Hindlimb muscle (tissue), 1 donor: Measurements from ENCODE around the gene SNAPC4. TPM values are rescaled to one million over a fixed set of nuclear protein-coding genes. Genes with fewer than 3 reads are reported as not detected.
A peak's percentile ranks its signal among the peaks of the same experiment; 100 is the strongest.
"Not testable (repeated sequence)": the region's sequence is repeated elsewhere in the genome, so short reads cannot be mapped to it uniquely, and the experiment has no call there.

Source experiments
- DNase-seq: peaks from one replicate; pipeline ENCODE4 v3.0.0-alpha.2; 2013
- polyA plus RNA-seq: library from polyadenylated mRNA; unstranded; fragments of 120-200 nt; gene quantifications from one replicate; pipeline ENCODE4 v1.2.1, GENCODE V29; 2013; ENCODE audit not compliant: insufficient read length

The SNAPC4 gene
- polyA plus RNA-seq, 1 donor = 7.8 TPM

DNA sequence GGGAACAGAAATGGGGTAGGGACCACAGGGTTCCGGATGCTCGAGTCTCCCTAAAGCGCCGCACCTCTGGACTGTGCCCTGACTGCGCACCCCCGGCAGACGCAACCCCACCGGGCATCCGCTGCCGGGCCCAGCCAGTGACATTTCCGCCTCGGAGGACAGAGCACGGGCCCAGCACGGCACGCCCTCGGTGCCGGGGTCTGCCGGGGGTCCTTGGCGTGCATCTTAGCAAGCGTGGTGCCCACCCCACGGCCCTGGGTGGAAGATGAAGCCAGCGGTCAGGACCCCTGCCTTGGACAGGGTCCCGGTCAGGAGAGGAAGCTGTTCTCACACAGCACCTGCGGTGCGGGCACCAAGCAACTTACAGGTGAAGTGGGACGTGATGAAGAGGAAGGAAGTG lies 32.6 kb upstream of the SNAPC4 start:
- DNase-seq = no peak

DNA sequence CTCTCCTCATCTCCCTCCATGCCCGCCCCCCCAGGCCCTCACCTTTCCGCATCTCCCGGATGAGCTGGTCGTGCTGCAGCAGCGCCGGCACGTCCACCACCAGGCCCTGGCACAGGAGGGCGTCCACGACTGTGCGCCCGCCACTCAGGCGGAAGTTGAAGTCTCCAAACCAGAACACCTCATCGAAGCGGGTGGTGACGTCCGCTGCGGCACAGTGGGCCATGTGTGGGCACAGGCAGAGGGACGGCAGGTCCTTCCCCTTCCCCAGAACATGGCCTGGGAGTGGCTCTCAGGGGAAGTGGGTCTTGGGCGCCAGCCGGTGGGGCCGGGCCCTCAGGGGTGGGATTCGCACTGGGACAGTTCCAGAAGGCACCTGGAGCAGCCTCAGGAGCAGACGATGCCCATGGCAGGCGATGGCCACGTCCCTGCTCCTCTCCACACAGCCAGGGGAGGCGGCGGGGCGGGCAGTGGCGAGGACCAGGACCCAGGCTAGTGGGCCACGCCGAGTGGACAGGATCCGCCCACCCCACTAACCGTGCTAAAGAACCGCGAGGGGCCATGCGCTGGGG lies 31.9 kb upstream of the SNAPC4 start:
- DNase-seq = no peak

DNA sequence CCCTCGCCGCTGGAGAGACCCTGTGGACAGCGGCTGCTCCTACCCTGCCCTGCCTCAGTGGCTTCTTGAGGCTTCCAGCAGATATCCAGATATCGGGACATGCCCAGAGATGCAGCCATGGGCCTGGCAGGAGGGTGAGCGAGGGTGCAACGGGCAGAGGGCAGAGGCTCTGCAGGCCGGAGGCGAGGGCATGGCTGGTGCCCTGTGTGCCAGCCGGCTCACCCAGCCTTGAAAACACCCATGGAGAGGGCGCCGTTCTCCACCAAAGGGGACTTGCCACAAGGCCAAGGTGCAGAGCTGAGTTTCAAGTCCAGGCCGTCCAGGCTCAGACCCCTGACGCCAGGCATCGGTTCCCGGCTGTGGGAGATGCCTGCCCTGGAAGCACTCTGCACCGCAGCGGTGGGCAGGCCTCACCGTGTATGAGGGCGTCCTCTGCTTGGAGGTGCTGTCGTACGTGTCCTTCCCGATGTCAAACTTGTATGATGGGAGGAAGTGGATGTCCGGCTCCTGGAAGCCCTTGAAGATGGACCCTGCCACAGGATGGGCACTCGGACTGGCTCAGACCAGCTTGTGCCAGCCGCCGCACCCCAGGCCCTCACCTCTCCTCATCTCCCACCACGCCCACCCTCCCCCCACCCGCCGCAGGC lies 30.7 kb upstream of the SNAPC4 start:
- DNase-seq = no peak

DNA sequence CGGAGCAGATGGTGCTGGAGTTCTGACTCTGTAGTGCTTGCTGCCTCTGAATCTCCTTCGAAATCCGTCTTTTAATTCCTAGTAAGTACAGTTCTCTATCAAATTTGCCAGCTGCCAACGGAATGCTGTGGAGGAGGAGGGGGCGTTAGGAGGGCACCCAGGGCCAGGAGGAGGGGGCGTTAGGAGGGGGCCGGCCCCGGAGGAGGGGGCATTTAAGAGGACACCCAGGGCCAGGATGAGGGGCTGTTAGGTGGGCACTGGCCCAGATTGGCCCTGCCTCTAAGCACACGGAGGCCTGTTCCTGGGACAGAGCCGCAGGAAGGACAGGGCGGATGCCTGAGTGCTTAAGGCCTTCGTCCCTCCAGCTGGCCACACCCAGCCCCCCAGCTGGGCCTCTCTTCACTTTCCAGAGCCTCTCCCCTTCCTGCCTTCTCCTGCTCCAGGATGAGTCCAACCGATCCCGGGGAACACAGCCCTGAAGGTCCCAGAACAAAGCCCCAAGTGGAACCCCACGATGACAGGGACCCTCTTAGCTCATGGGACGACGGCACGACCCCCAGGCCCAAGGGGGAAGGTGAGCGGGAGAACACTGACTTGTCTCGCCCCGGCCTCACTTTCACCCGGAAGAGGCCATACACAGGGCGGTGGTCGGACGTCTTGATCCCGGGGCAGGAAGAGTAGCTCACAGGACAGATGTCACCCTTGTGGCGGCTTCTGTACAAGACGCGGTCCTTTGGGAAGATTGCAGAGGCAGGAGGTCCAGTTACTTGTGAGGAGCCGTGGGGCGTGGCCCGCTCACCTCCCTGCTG lies 29.9 kb upstream of the SNAPC4 start:
- DNase-seq = no peak

DNA sequence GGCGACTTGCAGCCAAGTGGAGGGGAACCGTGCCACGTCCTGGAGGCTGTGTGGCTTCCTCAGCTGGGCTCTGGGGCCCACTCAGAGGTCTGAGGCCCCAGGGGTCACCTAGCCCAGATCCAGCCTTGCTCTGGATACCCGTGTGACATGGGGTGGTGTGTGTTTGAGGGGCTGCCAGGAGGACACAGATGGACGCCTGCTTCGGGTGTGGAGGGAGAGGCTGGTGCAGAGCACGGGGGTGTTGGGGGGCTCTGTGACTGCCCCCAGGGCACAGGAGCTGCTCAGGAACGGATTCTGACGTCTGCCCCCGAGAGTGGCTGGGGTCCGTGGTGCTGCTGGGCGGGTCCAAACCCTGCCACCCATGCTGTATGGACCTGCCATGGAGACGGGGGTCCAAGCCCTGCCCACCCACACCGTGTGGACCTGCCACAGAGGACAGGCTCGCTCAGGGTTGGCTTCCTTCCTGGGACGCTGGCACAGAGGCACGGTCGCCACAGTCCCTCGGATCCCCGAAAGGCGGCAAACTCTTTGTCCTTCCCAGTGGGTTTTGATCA lies 29.2 kb upstream of the SNAPC4 start:
- no peak for DNase-seq

DNA sequence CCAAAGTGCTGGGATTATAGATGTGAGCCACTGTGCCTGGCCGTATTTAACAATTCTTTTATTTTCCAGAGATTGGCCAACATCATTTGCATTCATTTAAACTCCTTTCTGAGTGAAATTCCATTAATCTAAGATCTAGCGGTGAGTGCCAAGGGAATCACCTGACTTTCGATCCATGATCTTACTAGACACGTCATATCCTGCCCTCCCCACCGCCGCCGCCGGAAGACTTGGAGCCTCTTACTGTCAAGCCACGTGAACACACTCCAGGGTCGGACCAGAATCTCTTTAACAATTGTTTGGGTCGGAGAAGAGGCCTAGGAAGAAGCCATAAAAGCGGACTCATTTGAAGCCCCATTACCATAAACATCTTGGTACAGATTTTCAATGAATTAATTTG lies 26.8 kb upstream of the SNAPC4 start:
- DNase-seq = no peak

DNA sequence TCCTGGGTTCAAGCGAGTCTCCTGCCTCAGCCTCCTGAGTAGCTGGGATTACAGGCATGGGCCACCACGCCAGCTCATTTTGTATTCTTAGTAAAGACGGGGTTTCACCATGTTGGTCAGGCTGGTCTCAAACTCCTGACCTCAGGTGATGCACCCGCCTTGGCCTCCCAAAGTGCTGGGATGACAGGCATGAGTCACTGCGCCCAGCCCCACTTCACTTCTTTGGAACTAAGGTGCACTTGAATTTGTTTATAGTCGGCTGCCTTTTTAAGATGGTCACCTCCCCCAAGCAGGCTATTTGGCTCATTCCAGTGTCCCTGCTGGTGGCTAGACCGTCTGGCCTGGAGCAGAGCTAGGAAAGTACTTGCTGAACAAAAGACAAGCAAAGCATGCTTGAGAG lies 25.4 kb upstream of the SNAPC4 start:
- not testable (repeated sequence) for DNase-seq

DNA sequence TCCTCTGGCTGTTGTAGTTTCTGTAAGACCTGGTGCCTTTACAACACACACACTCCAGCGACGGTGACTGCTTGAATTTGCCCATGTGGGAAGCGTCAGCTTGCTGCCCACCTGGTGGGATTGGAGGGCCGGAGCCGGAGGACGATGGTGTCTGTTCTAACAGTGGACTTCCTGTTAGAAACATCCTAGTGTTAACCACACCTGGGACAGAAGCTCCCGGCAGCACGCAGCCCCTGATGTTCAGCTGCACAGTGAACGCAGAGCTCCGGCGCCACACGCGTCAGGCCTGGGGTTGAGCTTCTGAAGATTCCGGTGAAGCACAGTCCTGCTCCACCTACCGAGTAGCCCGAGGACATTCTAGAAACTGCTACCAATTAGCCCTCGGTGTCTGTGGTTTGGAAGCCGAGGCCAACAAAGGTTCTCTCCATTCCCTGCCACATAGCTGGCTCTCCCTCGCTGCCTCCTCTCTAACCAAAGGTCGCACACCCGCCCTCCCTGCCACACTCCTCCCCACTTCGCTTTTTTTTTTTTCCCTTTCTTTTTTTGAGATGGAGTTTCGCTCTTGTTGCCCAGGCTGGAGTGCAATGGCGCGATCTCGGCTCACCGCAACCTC lies 24.9 kb upstream of the SNAPC4 start:
- DNase-seq = no peak

DNA sequence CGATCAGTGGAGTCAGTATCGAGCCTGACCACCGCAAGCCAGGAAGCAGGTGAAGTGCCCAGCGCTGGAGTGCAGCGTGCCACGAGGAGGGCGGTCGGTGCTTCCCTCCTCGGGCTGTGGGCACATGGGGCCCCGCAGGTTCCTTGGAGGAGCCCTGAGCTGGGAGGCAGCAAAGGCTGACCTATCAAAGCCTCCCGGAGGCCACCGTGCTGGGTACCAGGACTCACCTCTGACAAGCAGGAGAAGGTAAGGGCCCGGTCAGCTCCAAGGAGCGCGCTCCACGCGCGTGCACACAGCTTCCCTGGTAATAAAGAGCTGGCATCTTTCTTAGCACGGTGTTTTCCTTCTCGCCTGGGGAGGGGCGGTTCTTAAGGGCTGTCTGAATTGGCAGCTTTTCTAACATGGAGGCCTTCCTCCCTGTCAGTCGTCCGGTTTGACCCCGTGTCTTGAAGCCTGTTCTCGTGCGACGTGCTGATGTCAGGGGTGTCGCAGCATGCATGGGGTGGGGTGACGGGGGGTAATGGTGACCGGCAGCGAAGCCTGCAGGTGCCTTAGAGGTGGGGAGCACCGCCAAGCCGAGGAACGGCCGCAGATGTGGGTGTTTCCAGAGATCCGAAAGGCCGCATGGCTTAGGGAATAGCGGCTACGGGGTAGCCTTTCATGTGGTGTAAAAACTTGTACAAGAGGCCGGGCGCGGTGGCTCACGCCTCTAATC lies 23.6 kb upstream of the SNAPC4 start:
- no peak for DNase-seq

DNA sequence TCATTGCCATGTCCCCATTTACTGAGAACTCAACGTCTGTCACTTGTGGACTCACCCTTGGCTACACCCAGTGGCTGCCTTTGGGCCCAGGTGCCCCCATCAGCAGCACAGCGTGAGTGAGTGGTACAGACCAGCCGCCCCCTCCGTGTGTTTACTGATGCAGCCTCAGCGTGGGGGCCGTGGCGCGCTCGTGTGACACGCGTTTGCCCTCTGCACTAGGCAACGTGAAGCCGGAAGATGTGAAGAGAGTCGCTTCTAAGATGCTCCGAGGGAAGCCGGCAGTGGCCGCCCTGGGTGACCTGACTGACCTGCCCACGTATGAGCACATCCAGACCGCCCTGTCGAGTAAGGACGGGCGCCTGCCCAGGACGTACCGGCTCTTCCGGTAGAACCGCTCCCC lies 22.9 kb upstream of the SNAPC4 start:
- no peak for DNase-seq

DNA sequence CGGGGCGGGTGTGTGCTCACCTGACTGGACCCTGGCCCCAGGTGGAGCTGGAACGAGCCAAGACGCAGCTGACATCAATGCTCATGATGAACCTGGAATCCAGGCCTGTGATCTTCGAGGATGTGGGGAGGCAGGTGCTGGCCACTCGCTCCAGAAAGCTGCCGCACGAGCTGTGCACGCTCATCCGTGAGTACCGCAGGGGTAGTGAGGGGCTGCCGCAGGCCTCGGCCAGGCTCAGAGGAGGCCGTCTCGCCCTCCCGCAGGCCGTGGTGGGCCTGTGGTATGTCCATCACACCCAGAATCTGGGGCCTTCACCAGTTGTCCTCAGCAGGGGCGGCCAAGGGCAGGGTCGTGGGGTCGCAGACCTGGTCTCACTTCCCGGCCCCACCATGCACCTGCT lies 21.8 kb upstream of the SNAPC4 start:
- DNase-seq = no peak

DNA sequence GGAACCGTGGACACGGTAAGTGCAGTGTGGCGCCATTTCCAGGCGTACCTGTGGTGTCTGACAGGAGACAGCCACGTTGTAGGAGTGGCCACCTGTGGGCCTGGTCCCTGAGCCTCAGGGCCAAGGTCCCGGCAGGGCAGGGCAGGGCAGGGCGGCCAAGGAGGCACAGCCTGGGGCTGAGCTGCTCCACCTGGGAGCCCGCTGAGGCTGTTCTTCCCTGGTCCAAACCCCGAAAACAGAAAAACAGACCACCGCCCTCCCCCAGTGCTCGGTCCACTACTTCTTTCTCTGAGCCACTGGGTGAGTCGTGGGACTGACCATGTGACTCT lies 19.1 kb upstream of the SNAPC4 start:
- DNase-seq = no peak

DNA sequence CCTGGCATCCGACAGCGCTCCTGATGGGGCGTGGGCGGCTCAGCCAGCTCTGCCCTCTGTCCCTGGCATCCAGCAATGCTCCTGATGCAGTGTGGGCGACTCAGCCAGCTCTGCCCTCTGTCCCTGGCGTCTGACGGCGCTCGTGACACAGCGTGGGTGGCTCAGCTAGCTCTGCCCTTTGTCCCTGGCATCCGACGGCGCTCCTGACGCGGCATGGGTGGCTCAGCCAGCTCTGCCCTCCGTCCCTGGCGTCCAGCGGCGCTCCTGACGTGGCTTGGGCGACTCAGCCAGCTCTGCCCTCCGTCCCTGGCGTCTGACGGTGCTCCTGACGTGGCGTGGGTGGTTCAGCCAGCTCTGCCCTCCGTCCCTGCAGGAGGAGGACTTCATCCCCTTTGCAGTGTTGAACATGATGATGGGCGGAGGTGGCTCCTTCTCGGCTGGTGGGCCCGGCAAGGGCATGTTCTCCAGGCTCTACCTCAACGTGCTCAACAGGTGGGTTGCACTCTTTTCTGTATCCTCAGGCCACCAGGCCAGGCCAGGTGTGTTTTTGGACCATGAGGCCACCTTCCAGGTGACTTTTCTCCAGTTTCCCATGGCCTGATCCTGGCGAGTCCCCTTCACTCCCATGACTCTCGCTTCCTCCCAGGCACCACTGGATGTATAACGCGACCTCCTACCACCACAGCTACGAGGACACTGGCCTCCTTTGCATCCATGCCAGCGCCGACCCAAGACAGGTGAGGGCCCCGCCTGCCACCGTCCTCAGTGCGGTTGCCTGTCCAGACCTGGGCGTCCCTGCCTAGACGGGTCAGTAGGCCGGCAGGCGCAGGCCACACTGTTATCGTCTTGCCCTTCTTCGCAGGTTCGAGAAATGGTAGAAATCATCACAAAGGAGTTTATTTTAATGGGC lies 18.5 kb upstream of the SNAPC4 start:
- DNase-seq = no peak

DNA sequence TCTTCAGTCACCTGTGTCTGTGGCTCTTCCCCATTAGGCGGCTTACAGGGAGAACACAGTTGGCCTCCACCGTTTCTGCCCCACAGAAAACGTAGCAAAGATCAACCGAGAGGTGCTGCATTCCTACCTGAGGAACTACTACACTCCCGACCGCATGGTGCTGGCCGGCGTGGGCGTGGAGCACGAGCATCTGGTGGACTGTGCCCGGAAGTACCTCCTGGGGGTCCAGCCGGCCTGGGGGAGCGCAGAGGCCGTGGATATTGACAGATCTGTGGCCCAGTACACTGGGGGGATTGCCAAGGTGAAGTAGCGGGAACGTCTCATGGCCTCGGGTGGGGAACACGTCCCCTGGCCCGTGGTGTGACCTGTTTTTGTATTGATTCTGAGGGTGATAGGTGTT lies 16.9 kb upstream of the SNAPC4 start:
- no peak for DNase-seq

DNA sequence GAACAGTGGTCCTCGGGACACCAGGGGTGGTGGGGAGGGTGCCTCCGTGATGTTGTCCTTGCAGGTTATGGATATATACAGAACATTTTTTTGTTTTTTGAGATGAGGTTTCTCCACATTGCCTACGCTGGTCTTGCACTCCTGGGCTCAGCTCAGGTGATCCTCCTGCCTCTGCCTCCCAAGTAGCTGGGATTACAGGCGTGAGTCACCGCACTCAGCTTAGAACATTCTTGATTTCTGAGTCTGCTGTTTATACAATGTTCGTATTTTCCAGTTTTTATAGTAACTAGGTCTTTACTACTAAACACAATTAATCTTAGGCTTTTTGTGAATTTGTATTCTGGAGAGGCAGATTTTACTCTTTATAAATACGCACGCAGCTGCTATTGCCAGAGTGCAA lies 16.5 kb upstream of the SNAPC4 start:
- no peak for DNase-seq

DNA sequence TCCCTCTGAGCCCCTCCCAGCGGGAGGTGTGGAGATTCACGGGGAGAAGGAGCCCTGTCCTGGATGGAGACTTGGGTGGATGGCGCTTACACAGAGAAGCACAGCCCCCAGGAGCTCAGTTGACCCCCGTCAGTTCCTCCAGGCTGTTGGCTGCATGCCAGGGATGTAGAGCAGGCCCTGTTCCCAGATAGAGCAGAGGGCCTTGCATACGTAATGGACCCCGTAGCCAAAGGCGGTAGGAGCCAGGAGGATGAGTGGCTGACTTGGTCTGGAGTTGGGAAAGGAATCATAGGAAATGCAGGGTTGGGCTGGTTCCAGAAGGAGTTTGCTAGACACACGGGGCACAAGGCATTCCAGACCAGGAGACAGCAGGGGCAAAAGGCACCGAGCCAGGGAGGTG lies 13.0 kb upstream of the SNAPC4 start:
- DNase-seq = no peak

DNA sequence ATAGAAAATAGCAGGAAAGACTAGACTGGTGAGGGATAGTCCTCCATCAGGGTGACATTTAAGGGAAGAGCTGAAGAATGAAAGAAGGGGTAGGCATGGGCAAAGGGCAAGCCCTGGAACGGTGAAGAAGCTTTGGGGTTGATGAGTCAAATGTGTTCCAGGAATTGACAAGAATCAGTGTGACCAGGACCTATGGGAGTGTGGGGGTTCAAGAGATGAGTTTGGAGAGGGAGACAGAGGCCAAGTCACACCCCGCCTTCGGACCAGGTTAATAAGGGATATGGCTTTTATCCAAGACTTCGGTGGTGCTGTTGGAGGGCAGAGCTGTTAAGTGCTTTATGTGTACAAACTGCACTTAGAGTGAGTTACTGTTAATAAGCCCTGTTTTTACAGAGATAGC lies 11.4 kb upstream of the SNAPC4 start:
- DNase-seq = no peak

DNA sequence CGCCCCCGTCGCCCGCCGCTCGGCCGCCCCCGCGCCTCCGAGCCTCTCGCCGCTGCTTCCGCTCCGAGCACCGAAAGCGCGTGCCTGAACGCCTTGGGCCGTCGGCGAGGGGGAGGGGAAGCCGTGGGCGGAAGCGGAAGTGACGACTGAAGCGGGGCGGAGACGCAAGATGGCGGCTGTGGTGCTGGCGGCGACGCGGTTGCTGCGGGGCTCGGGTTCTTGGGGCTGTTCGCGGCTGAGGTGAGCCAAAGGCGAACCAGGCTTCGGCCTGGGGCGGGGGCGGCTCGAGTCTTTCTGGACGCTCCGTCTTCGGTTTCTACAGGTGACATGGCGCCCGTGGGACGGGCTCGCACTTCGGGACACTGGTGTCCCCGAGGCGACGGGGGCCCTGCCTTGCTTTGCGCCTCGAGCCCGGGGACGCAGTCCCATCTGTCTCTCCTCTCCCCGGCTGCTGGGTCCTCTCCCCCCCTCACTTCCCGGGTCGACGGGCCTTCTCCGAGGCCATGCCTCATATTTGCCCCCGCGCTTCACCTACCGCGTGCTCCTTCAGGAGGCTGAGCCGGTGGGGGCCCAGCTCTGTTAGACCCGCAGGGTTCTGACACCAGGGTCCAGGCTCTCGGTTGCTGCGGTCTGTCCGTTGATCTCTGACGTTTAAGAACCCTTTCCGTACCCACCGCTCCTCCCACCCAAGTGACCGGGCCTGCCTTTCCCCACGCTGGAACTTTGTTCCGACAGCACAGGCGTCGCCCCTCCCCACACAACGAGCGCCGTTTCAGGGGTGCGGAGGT lies 10.7 kb upstream of the SNAPC4 start, which contains the start of the genes ENTR1 and PMPCA:
ENTR1 (minus strand) TSS at position 115 of the 788 bp plus-strand sequence. CDS start 217 bp downstream, outside the sequence.
PMPCA (plus strand) TSS at position 159 of the 788 bp plus-strand sequence; CDS start at position 170, 11 bp downstream.
- peak; percentile 93 for DNase-seq

DNA sequence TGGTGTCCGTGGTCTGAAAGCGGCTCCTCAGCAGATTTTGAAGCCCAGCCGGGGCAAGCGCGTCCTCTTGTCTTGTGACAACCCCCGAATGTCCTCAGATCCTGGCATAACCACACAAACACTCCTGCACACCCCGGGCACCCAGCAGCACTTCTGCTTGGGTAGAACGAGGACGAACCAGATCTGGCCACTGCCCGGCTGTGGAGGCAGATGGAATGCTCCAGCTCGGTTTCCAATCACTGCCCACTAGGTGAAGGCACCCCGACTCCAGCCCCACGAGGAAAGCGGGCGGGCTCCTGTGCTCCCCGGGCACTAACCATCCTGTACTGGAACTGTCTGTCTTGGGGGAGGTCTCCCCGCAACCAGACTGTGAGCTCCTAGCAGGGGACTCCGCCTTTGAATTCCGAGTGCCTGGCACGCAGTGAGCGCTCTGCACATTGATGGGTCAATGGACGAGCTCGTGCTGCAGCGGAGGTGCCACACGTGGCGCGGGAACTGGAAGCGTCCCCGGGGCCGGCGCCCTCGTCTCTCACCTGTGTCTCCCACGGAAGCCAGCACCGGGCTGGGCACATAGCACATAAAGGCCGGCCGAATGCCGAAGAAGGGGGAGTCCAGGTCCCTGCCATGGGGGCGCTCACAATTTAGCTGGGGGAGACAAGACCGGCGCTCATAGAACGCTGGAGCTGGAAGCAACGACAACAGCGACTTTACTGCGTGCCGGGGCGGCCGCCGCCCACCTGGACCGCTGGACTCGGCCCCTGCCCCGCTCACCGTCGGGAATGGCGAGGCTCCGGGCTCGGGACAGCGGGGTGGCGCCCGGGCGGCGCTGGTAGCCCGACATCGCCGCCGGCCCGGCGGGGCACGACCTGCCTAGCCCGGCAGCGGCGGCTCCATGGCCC lies 9.8 kb upstream of the SNAPC4 start:
- DNase-seq = no peak
